Stimulated activated CD8-positive, alpha-beta memory T cell treated with anti-CD3 and anti-CD28 coated beads, Interleukin-4, amount 100 ng/mL, for 1 hour (primary cell): ENCODE measurements around the gene SLC37A1.

Source experiments
- DNase-seq, 2 donors: peaks; one replicate each; pipeline ENCODE4 v3.0.0-alpha.2; 2020; ENCODE audit warnings: low read depth in 2 of 2, low spot score in 1 of 2

SLC37A1 gene

DNA sequence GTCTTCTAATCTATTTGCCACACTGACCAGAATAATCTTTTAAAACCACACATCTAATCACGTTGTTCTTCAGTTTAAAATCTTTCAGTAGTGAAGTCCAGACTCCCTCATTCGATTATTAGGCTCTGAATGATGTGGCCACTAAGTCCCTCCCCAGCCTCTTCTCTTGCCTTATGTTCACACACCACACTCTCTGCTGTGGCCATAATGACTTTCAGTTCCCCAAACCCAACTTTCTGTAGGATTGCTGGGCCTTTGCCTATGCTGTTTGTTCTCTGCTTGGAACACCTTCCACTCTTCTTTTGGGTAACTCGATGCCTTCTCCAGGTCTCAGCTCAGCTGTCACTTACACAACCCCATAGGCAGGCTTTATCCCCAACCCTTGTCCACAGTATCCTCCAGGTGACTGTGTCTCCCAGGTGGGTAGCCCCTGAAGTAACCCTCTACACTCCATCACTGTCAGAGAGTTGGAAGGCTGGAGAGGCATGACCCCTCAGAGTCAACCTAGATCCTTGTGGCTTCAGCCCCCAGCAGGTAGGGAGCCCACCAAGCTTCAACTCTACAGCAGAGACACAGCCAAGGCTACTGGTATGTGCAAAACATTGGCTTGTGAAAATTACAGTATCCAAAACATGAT, 8.4 kb upstream of the SLC37A1 start:
- DNase-seq: no peak

- no peak for DNase-seq
Measured at GRCh38 chr21:42507418-42507817, 6.2 kb upstream of the SLC37A1 start.

DNA sequence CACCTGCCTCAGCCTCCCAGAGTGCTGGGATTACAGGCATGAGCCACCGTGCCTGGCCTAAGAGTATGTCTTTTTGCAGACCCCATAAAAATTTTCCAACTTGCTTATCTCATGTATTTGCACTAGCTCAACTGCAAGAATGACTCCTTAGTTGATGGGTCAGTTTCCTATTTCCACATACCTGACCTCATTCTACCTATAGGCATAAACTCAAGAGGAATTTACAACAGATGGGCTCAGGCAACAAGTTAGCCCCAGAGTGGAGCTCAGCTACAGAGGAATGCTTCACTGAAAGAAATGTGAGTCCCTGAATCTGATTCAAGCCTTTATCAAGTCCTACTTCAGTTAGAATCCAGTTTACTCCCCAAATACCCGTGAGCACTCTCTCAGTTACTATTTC, 5.3 kb upstream of the SLC37A1 start:
- no peak for DNase-seq

GRCh38 chr21:42509244-42509643, 4.4 kb upstream of the SLC37A1 start:
- DNase-seq: no peak

DNA sequence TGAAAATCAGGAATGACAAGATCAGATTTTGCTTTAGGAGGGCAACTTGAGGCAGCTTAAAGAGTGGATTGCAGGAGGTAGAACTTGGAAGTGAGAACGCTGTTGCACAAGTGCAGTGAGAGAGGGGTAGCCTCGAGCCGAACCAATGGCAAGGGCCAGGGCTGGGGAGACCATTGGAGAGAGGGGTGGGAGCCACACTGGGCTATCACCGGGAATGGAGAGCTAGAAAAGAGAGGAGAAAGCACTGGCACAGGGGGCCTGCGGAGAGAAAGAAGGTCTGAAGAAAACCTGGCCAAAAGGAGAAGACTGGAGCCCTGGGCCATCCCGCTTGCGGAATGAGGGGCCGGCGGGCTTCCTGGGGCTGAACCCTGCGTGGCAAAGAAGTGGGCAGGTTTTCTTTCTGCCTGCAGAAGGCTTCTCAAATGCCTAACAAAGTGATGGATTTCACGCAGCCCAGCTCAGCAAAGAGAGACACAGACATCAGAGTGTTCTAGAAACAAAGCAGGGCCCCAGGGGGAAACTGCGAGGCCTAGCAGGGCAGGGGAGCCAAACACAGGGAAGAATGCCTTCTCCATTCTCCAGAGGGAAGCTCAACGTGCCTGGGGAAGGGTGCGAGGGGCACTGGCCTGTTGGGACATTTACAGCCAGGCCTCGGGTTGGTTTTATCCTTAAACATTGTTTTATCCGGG, 1.2 kb upstream of the SLC37A1 start:
- no peak for DNase-seq

- peak in 1 of 2 donors; percentile 32 for DNase-seq
Measured at GRCh38 chr21:42513985-42514882, 582 bp downstream of the SLC37A1 start.

GRCh38 chr21:42514883-42515228, 1.2 kb downstream of the SLC37A1 start:
- DNase-seq: no peak

- DNase-seq: no peak
Measured at GRCh38 chr21:42515708-42516502, 2.3 kb downstream of the SLC37A1 start.

- no peak for DNase-seq
Measured at GRCh38 chr21:42518215-42518614, 4.6 kb downstream of the SLC37A1 start.

DNA sequence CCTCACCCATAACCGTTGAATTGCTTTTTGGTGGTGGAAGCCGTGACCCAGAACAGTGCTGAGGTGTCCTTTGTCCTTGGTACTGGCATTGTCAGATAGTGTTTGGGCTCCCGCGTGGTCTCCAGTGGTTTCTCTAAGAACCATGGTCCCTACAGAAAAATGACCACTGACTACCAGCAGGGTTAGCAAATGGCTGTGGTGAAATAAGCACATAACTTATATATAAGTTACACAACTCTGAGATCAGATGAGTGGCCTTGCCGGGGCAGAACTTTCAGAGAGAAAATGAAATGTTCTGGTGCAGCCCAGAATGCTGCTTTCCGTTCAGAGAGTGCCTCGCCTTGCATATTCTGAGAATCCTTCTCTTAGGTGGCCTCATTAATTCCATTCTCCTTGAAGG, 5.0 kb downstream of the SLC37A1 start:
- no peak for DNase-seq

- DNase-seq: no peak
Measured at GRCh38 chr21:42520628-42521253, 7.1 kb downstream of the SLC37A1 start.

GRCh38 chr21:42521384-42521783, 7.7 kb downstream of the SLC37A1 start:
- DNase-seq: no peak

DNA sequence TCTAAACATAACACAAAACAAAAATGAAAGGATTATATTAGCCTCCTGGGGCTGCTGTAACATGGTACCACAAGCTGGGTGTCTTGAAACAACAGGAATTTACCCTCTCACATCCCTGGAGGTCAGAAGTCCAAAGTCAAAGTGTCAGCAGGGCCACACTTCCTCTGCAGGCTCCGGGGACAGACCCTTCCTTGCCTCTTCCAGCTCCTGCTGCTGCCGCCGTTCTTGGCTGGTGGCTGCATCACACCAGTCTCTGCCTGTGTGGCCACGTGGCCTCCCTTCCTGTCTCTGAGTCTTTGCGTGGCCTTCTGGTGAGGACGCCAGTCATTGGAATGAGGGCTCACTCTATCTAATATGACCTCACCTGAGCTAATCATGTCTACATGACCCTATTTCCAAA, 8.2 kb downstream of the SLC37A1 start:
- no peak for DNase-seq

GRCh38 chr21:42522271-42522670, 8.6 kb downstream of the SLC37A1 start:
- no peak for DNase-seq

DNA sequence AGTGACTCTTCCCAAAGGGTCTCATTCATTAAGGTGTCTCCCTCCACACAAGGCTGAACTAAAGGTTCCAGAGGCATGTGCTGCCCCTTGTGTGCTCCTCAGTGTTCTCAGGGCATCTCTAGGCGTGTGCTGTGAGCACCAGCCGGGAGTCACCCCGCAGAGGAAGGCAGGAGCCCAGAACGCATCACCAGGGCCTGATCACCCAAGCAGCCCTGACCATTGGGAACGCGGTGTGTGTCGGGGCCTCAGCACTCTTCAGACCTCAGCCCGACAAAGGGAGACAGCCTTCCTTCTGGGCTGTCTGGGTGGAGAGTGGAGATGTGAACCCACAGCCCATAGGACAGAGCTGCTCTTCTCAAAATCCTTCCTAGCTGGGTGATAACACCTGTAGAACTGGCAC, 9.1 kb downstream of the SLC37A1 start:
- DNase-seq: no peak

GRCh38 chr21:42523211-42523610, 9.6 kb downstream of the SLC37A1 start:
- no peak for DNase-seq

- DNase-seq: no peak
Measured at GRCh38 chr21:42523941-42524340, 10.3 kb downstream of the SLC37A1 start.

GRCh38 chr21:42524341-42525028, 10.8 kb downstream of the SLC37A1 start:
- DNase-seq: peak; percentile 21 to 32

DNA sequence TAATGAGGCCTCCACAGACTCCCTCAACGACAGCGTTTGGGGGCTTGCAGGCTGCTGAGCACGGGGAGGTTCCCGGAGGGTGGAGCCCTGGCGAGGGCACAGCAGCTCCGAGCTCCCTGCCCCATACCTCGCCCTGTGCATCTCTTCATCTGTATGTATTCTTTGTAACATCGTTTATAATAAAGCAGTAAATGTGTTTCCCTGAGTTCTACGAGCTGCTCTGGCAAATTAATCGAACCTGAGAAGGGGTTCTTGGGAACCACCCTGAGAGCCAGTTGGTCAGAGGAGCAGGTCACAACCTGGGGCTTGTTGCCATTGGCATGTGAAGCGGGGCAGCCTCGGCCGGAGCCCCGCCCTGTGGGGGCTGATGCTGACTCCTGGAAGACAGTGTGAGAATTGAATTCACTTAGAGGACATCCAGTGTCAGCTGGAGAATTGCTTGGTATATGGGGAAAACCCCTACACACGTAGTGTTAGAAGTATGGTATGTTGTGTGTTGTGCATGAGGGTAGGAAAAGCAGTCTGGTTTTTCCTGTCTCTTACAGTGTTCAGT, 11.5 kb downstream of the SLC37A1 start:
- DNase-seq: no peak
